Hypothalamus (tissue), 51 donors: Measurements from ENCODE around the gene PFDN2.
"Not testable (repeated sequence)": the region's sequence is repeated elsewhere in the genome, so short reads cannot be mapped to it uniquely, and the experiment has no call there.

Source experiments
- DNase-seq, 51 donors: peaks; one replicate each; lab custom pipeline; 2025; lab: John Stamatoyannopoulos, UW

PFDN2 gene

GRCh38 chr1:161065681-161066080 is 52.2 kb downstream of the PFDN2 start:
- not testable (repeated sequence) for DNase-seq

GRCh38 chr1:161063936-161064335 is 53.9 kb downstream of the PFDN2 start:
- not testable (repeated sequence) for DNase-seq

- DNase-seq = no peak
Measured at GRCh38 chr1:161061419-161061818, 56.4 kb downstream of the PFDN2 start.

DNA sequence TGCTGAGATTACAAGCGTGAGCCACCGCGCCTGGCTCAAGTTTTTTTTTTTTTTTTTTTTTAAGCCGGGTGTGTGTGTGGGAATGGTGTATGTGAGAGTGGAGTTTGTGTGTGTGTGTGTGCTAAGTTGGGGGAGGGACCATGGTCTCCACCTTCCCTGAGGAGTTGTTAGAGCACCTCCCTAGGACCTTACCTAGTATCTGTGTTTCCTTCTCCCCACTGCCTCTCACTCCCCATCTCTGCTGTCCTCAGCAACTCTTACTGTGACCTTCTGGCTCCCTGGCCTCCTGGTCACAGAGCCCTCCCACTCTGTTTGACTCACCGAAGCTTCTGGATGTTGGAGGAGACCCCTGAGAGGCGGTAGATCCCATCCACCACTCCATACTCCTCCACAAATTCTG is 58.5 kb downstream of the PFDN2 start:
- DNase-seq = no peak

DNA sequence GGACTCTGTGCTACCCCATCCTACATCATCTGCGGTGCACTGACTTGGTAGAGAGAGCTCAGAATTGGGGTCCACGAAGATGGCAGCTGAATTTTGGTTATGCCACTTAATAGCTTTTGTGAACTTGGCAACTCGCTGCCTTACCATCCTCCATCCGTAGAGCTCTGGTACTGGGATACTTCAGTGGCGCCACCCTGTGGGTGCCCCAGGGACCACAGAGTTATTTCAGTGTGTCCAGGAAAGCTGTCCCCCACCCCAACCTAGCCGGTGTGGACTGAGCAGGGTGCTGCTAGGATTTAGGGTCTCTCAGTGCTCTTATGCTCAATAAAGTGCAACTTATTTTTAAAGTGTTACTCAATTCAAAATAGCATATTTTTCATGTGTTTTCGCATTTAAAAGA is 63.0 kb downstream of the PFDN2 start:
- no peak for DNase-seq

DNA sequence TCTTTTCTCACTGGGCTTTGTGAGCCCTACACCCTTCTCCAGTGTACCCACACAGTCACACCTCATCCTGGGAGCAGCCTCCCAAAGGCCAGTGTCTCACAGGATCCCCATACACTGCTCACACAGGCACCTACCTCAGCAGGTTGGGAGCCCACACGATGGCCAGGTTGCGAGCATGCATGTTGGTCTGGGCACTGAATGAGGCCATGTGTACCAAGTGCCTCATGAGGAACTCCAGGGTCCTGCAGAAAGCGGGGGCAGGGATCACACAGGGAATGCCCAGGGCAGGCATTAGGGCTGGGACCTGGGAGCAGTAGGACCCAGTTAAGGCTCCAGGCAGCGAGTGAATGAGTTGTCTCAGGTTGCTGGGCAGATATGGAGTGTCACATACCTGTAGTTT is 63.6 kb downstream of the PFDN2 start:
- no peak for DNase-seq

GRCh38 chr1:161052899-161053298 is 64.9 kb downstream of the PFDN2 start:
- no peak for DNase-seq

DNA sequence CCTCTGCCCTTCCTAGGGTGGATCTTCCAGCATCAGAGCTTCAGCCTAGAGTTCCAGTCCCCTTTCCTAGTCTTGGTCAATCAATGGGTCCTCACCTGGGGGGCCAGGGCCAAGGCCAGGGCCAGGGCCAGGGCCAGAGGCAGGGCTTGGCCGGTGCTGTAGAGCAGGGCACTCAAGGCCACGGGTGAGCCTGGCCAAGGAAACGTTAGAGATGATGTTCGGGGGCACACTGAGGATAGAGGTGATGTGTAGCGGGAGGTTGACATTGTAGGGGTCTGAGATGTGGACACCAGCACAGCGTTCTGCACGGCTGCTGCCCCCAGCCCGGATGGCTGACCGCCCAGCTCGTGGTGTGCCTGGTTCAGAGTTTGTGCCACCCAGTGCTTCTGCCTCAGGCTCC is 66.6 kb downstream of the PFDN2 start:
- DNase-seq = no peak
